ENCODE data around the gene NCMAP. TPM values are rescaled to one million over a fixed set of nuclear protein-coding genes. Genes with fewer than 3 reads are reported as not detected.

Gene NCMAP
- total RNA-seq, 2 donors from 2014 or later = 0.72 to 2.7 TPM

DNA sequence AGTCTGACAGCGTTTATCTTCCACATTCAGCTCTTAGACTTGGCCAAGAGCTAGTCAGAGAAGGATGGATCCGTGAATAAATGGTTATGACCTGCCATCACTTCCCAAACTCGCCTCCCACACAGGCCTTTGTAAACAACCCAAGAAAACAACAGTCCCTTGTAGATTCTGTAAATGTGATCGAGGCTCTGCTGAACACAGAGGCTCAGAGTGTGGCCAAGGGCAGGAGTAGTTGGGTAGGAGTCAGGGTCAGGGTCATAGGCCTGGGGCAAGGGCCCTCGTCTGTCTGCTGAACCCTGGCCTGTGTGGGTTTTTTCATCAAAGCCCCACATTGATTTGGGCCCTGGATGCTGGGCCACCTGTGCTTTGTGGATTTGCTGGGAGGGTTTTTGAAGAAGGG is 32.7 kb downstream of the NCMAP start:
- Histone ChIP-seq H3K27ac (no peak overlapping the region), H3K27me3 (no peaks in the 10 kb centered on the region), H3K9ac (ENCODE audit: low read depth in 2 of 2, low read length in 2 of 2) (no peak overlapping the region), H3K4me3 (no peak overlapping the region), H3K9me3 (no peaks in the 10 kb centered on the region), H3K4me1 (no peaks in the 10 kb centered on the region), H3K36me3 (no peaks in the 10 kb centered on the region)
- TF ChIP-seq, protein P1, sequence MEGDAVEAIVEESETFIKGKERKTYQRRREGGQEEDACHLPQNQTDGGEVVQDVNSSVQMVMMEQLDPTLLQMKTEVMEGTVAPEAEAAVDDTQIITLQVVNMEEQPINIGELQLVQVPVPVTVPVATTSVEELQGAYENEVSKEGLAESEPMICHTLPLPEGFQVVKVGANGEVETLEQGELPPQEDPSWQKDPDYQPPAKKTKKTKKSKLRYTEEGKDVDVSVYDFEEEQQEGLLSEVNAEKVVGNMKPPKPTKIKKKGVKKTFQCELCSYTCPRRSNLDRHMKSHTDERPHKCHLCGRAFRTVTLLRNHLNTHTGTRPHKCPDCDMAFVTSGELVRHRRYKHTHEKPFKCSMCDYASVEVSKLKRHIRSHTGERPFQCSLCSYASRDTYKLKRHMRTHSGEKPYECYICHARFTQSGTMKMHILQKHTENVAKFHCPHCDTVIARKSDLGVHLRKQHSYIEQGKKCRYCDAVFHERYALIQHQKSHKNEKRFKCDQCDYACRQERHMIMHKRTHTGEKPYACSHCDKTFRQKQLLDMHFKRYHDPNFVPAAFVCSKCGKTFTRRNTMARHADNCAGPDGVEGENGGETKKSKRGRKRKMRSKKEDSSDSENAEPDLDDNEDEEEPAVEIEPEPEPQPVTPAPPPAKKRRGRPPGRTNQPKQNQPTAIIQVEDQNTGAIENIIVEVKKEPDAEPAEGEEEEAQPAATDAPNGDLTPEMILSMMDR (IDR thresholded peaks at IDR 0.05) = no peak
- DNase-seq = no peak
- intact Hi-C loops (cut with DNase I) = no loop called here

DNA sequence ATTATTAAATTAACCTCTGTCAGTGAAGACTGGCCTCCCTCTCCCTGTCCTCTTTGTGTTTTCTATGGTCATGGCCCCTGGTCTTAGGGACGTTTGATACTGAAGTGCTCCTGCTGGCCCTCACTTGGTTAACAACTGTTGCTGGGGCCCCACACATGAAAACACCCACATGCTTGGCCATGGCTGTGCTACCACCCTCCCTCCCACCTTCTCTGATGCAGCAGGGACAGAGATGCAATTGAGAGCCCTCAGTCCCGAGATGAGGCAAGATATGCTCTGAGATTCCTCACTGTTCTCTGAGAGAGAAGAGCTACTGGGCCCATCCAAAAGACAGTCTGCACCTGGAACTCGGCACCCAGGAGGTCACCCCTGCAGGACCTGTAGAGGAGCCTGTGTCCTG is 33.3 kb downstream of the NCMAP start:
- TF ChIP-seq, protein P1 (IDR thresholded peaks at IDR 0.05) = no peak
- DNase-seq = no peak
- Histone ChIP-seq H3K9ac (ENCODE audit: low read depth in 2 of 2, low read length in 2 of 2) (no peak overlapping the region), H3K27me3 (no peaks in the 10 kb centered on the region), H3K4me3 (no peak overlapping the region), H3K9me3 (no peaks in the 10 kb centered on the region), H3K4me1 (no peaks in the 10 kb centered on the region), H3K36me3 (no peaks in the 10 kb centered on the region), H3K27ac (no peak overlapping the region)
- intact Hi-C loops (cut with DNase I) = no loop called here

DNA sequence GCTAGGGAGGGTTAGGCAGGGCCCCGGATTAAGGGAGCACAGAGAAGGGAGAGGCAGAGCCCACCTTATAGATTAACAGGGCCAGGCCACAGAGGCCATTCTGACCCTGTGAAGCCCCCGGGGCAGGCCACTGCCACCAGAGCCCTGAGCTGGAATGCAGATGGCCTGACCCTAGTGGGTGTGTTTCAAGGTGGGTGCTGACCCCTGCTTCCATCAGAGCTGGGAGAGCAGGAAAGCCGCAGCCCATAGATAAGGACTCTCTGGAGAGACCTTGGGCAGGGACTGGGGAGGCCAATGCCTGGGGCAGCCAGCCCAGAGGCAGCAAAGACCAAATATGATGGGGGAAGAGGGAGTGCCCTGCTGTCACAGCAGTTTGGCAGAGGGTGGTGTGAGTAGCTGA is 35.9 kb downstream of the NCMAP start:
- intact Hi-C loops (cut with DNase I) = no loop called here
- Histone ChIP-seq H3K9ac (ENCODE audit: low read depth in 2 of 2, low read length in 2 of 2) (no peak overlapping the region), H3K27ac (no peak overlapping the region), H3K9me3 (no peaks in the 10 kb centered on the region), H3K4me1 (no peaks in the 10 kb centered on the region), H3K27me3 (no peaks in the 10 kb centered on the region), H3K4me3 (no peak overlapping the region), H3K36me3 (no peaks in the 10 kb centered on the region)
- DNase-seq = no peak
- TF ChIP-seq, protein P1 (IDR thresholded peaks at IDR 0.05) = no peak

DNA sequence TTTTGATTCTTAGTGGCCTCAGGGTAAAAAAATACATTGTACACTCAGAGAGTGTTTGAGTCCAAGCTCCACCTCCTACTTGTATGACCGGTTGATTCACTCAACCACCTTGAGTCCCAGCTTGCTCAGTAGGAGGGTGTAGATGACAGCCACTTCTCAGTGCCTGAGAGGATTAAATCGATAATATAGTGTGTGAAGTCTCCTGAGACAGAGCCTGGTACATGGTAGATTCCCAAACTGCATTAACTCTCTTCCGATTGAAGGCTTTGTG is 38.4 kb downstream of the NCMAP start:
- Histone ChIP-seq H3K27ac (no peak overlapping the region), H3K4me3 (no peak overlapping the region), H3K27me3 (no peaks in the 10 kb centered on the region), H3K36me3 (no peaks in the 10 kb centered on the region), H3K9ac (ENCODE audit: low read depth in 2 of 2, low read length in 2 of 2) (no peak overlapping the region), H3K4me1 (no peaks in the 10 kb centered on the region), H3K9me3 (no peaks in the 10 kb centered on the region)
- TF ChIP-seq, protein P1 (IDR thresholded peaks at IDR 0.05) = no peak
- DNase-seq = no peak
- intact Hi-C loops (cut with DNase I) = no loop called here

DNA sequence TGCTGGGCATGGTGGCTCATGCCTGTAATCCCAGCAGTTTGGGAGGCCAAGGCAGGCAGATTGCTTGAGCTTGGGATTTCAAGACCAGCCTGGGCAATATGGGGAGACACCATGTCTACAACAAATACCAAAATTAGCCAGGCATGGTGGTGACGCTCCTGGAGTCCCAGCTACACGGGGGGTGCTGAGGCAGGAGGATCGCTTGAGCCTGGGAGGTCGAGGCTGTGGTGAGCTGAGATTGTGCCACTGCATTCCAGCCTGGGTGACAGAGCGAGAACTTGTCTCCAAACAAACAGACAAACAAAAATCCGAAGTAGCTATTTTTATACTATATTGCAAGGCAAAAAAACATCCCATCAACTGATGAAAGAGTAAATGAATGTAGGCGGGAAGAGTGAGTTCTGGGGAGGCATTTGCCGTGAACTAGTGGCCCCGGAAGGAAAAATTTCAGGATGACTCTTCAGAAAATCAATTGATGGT is 40.6 kb downstream of the NCMAP start:
- Histone ChIP-seq H3K9ac (ENCODE audit: low read depth in 2 of 2, low read length in 2 of 2) (no peak overlapping the region), H3K4me1 (no peaks in the 10 kb centered on the region), H3K4me3 (no peak overlapping the region), H3K27ac (no peak overlapping the region), H3K36me3 (no peaks in the 10 kb centered on the region), H3K27me3 (no peaks in the 10 kb centered on the region), H3K9me3 (no peaks in the 10 kb centered on the region)
- DNase-seq = no peak
- intact Hi-C loops (cut with DNase I) = no loop called here
- TF ChIP-seq, protein P1 (IDR thresholded peaks at IDR 0.05) = no peak

DNA sequence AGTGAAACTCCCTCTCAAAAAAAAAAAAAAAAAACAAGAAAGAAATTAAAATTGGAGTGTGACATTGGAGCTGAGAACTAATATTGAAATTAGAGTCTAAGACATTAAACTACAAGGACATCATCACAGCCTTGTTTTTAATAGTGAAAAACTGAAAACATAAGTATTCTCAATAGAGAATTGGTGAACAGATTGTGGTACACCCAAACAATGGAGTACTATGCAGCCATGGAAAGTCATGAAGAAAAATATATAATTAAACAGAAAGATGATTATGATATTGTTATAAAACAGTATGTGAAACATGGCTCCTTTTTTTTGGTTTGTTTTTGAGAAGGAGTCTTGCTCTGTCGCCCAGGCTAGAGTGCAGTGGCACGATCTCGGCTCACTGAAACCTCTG is 43.4 kb downstream of the NCMAP start:
- H3K4me3 ChIP-seq = no peak overlapping the region
- TF ChIP-seq, protein P1 (IDR thresholded peaks at IDR 0.05) = no peak
- H3K27ac ChIP-seq = no peak overlapping the region
- no peaks in the 10 kb centered on the region for H3K36me3 ChIP-seq
- intact Hi-C loops (cut with DNase I) = no loop called here
- no peaks in the 10 kb centered on the region for H3K4me1 ChIP-seq
- no peak overlapping the region for H3K9ac ChIP-seq (ENCODE audit: low read depth in 2 of 2, low read length in 2 of 2)
- no peaks in the 10 kb centered on the region for H3K9me3 ChIP-seq
- no peak for DNase-seq
- H3K27me3 ChIP-seq = no peaks in the 10 kb centered on the region
